CD14-positive monocyte (primary cell): ENCODE results near the gene NOS1. TPM values are rescaled to one million over a fixed set of nuclear protein-coding genes. Genes with fewer than 3 reads are reported as not detected.

Experiments used
- DNase-seq, 3 donors: peaks; one replicate each; pipeline ENCODE4 v3.0.0-alpha.2; 2011 to 2022
- H2AFZ ChIP-seq: 2 replicates; pipeline ENCODE4 v1.6.0; 2012; ENCODE audit warnings: mild to moderate bottlenecking, low read depth, low read length, inconsistent platforms; ENCODE audit not compliant: insufficient read depth, poor library complexity, severe bottlenecking
- H3K27ac ChIP-seq, 2 donors: 1 replicate in 1 of 2; 2 replicates in 1 of 2; pipeline ENCODE4 v1.5.1; 2012 to 2013; ENCODE audit warnings: low read length in 2 of 2, control low read depth in 1 of 2, inconsistent platforms in 1 of 2, low read depth in 1 of 2, mild to moderate bottlenecking in 1 of 2
- H3K27me3 ChIP-seq, 2 donors: one replicate each; pipeline versions ENCODE4 v1.6.0 to v1.6.1; 2011 to 2013; ENCODE audit warnings: low read length in 2 of 2; ENCODE audit not compliant: control insufficient read depth in 2 of 2, insufficient read depth in 2 of 2
- H3K36me3 ChIP-seq, 2 donors: replicated peaks in 1 of 2; 1 replicate in 1 of 2; 2 replicates in 1 of 2; pipeline versions ENCODE4 v1.5.1 to v1.6.1; 2012 to 2013; ENCODE audit warnings: low read length in 2 of 2, control low read depth in 1 of 2, inconsistent platforms in 1 of 2, mild to moderate bottlenecking in 1 of 2; ENCODE audit not compliant: insufficient read depth in 2 of 2, control insufficient read depth in 1 of 2
- H3K4me1 ChIP-seq, 2 donors: 1 replicate in 1 of 2; 2 replicates in 1 of 2; pipeline versions ENCODE4 v1.5.1 to v1.6.1; 2012 to 2013; ENCODE audit warnings: low read length in 2 of 2, control low read depth in 1 of 2, inconsistent platforms in 1 of 2, mild to moderate bottlenecking in 1 of 2, moderate library complexity in 1 of 2; ENCODE audit not compliant: insufficient read depth in 2 of 2, control insufficient read depth in 1 of 2
- H3K4me2 ChIP-seq: replicated peaks from 2 replicates; pipeline ENCODE3; 2012; ENCODE audit warnings: low read length, moderate library complexity, mild to moderate bottlenecking; ENCODE audit not compliant: poor library complexity, severe bottlenecking; ENCODE audit errors: extremely low read depth
- H3K4me3 ChIP-seq, 3 experiments: fragments of 200-600 bp in 1 of 3; sonication (generic) in 1 of 3; replicated peaks in 1 of 3; 1 replicate in 2 of 3; 2 replicates in 1 of 3; pipeline ENCODE4 v1.5.1; 2011 to 2013; ENCODE audit warnings: low read length in 3 of 3, mild to moderate bottlenecking in 3 of 3, control low read depth in 2 of 3, low read depth in 2 of 3, inconsistent platforms in 1 of 3, moderate library complexity in 1 of 3
- H3K79me2 ChIP-seq: 2 replicates; pipeline ENCODE4 v1.6.0; 2012; ENCODE audit warnings: mild to moderate bottlenecking, control low read depth, inconsistent platforms, low read length, moderate library complexity; ENCODE audit not compliant: insufficient read depth
- H3K9ac ChIP-seq: 2 replicates; pipeline ENCODE4 v1.6.0; 2017; ENCODE audit warnings: low read length, mild to moderate bottlenecking; ENCODE audit not compliant: insufficient read depth, poor library complexity, severe bottlenecking
- H3K9me3 ChIP-seq, 2 donors: replicated peaks in 1 of 2; 1 replicate in 1 of 2; 2 replicates in 1 of 2; pipeline versions ENCODE4 v1.5.1 to v1.6.1; 2012 to 2013; ENCODE audit warnings: low read length in 2 of 2, control low read depth in 1 of 2; ENCODE audit not compliant: control insufficient read depth in 1 of 2, insufficient read depth in 1 of 2
- H4K20me1 ChIP-seq: 2 replicates; pipeline ENCODE4 v1.6.0; 2012; ENCODE audit warnings: mild to moderate bottlenecking, low read length, control low read depth, moderate library complexity; ENCODE audit not compliant: insufficient read depth
- H3K27ac Mint-ChIP-seq, 7 donors: one replicate each; pipeline ENCODE4 v1.8.0; 2020; ENCODE audit warnings: mild to moderate bottlenecking in 7 of 7, mixed read lengths in 7 of 7, moderate library complexity in 6 of 7, inconsistent platforms in 2 of 7
- H3K27me3 Mint-ChIP-seq, 3 donors: one replicate each; pipeline ENCODE4 v1.8.0; 2021 to 2022; ENCODE audit warnings: low read depth in 3 of 3, mild to moderate bottlenecking in 3 of 3, mixed read lengths in 3 of 3, moderate library complexity in 3 of 3, inconsistent platforms in 1 of 3
- H3K36me3 Mint-ChIP-seq, 2 donors: one replicate each; pipeline ENCODE4 v1.8.0; 2020; ENCODE audit warnings: mixed read lengths in 2 of 2, inconsistent platforms in 1 of 2, mild to moderate bottlenecking in 1 of 2
- H3K4me1 Mint-ChIP-seq: one replicate; pipeline ENCODE4 v1.8.0; 2020; ENCODE audit warnings: mild to moderate bottlenecking, mixed read lengths
- H3K4me3 Mint-ChIP-seq, 2 donors: one replicate each; pipeline ENCODE4 v1.8.0; 2020; ENCODE audit warnings: mild to moderate bottlenecking in 2 of 2, mixed read lengths in 2 of 2, moderate library complexity in 1 of 2
- H3K9me3 Mint-ChIP-seq, 7 donors: one replicate each; pipeline ENCODE4 v1.8.0; 2020 to 2022; ENCODE audit warnings: mixed read lengths in 7 of 7, mild to moderate bottlenecking in 6 of 7, moderate library complexity in 6 of 7, inconsistent platforms in 2 of 7
- CTCF ChIP-seq: fragments of 200-600 bp; IDR thresholded peaks from one replicate; pipeline ENCODE4 v1.8.0; 2022; ENCODE audit warnings: antibody characterized with exemption, mild to moderate bottlenecking
- WGBS: methylation state at CpG from one replicate; pipeline ENCODE4 v1.1.5; 2013; ENCODE audit warnings: missing lambda C conversion rate; ENCODE audit not compliant: insufficient coverage; 5-methylcytosine and 5-hydroxymethylcytosine counted together
- intact Hi-C, 2 donors: fragments of 100-400 bp; cut with micrococcal nuclease; formaldehyde crosslinking; loops; one replicate each; pipeline versions ENCODE4 v1.15.0 to v1.15.1; 2023
- polyA plus RNA-seq, 3 donors: library from polyadenylated mRNA; depleted of rRNA in 1 of 3; unstranded in 2 of 3; stranded (reverse) in 1 of 3; fragments of 300-500 nt in 2 of 3; fragments of >200 nt in 1 of 3; fragmentation: Illumina TruSeq in 2 of 3; gene quantifications; 1 replicate in 2 of 3; 2 replicates in 1 of 3; pipeline ENCODE4 v1.2.3, GENCODE V29; 2012 to 2021

The NOS1 gene
- polyA plus RNA-seq, 3 donors: not detected

DNA sequence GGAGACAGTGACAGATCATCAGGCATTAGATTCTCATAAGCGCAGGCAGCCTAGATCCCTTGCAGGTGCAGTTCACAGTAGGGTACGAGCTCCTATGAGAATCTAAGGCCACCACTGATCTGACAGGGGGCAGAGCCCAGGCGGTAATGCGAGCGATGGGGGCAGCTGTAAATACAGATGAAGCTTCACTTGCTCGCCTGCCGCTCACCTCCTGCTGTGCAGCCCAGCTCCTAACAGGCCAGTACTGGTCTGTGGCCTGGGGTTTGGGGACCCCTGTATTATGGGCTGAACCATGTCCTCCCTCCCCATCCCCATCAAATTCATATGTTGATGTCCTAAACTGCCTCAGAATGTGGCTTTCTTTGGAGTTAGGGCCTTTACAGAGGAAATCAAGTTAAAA, 63.2 kb downstream of the NOS1 start:
- Mint-ChIP-seq H3K4me1 (no peaks in the 10 kb centered on the region), H3K4me3 (no peak overlapping the region), H3K36me3 (no peaks in the 10 kb centered on the region), H3K27me3 (peaks cover 5 to 10% (median 9%) of the 10 kb centered on the region in 3 donors), H3K27ac (no peak overlapping the region), H3K9me3 (peaks cover 0 to 7% (median 1%) of the 10 kb centered on the region in 7 donors)
- Histone ChIP-seq H3K36me3 (no peaks in the 10 kb centered on the region), H3K27ac (no peak overlapping the region), H3K9me3 (no peaks in the 10 kb centered on the region), H3K4me2 (no peak overlapping the region), H3K27me3 (peaks cover 0 to 9% of the 10 kb centered on the region in 2 donors), H3K79me2 (no peaks in the 10 kb centered on the region), H3K4me3 (no peak overlapping the region), H2AFZ (no peak overlapping the region), H3K4me1 (no peaks in the 10 kb centered on the region), H3K9ac (no peak overlapping the region), H4K20me1 (no peaks in the 10 kb centered on the region)
- DNase-seq: no peak
- TF ChIP-seq CTCF: no peak
- intact Hi-C loops: no loop called here
- 96% methylated on average over 7 of the region's 7 CpGs for WGBS

DNA sequence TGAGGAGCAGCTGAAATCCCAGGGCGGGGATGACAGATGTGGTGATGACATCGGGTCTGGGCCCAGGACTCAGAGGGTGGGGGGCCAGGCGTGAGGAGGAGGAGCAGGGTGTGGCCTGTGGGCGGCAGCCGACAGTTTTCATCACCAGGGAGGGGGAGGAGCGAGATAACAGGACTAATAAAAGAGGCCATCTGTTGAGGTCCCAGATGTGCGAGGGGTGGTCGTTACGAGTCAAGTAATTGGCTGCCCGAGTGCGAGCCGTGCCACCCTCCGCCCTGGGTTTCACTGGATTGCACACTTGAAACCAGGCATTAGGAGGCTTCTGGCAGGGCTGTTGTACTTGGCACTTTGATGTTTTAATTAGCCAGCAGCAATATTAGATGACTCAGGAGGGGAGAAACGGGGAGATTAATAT, 67.2 kb downstream of the NOS1 start:
- no peaks in the 10 kb centered on the region for H4K20me1 ChIP-seq
- H3K4me3 ChIP-seq: no peak overlapping the region
- no peak for DNase-seq
- no peak overlapping the region for H3K27ac ChIP-seq
- H2AFZ ChIP-seq: no peak overlapping the region
- no peaks in the 10 kb centered on the region for H3K4me1 Mint-ChIP-seq
- no peak overlapping the region for H3K4me2 ChIP-seq
- no peaks in the 10 kb centered on the region for H3K36me3 ChIP-seq
- intact Hi-C loops: no loop called here
- H3K27me3 ChIP-seq: peaks cover 0 to 9% of the 10 kb centered on the region in 2 donors
- H3K27me3 Mint-ChIP-seq: peaks cover 9 to 16% (median 12%) of the 10 kb centered on the region in 3 donors
- peaks cover 0 to 12% (median 3%) of the 10 kb centered on the region in 7 donors for H3K9me3 Mint-ChIP-seq
- no peak for TF ChIP-seq CTCF
- H3K9ac ChIP-seq: no peak overlapping the region
- 14% methylated on average over 14 of the region's 14 CpGs for WGBS
- H3K27ac Mint-ChIP-seq: no peak overlapping the region
- no peaks in the 10 kb centered on the region for H3K79me2 ChIP-seq
- no peaks in the 10 kb centered on the region for H3K9me3 ChIP-seq
- no peaks in the 10 kb centered on the region for H3K4me1 ChIP-seq
- no peaks in the 10 kb centered on the region for H3K36me3 Mint-ChIP-seq
- H3K4me3 Mint-ChIP-seq: peak overlapping the region in 1 of 2 donors; percentile 52
